Fibroblast of skin of right quadriceps (primary cell): Measurements from ENCODE around the gene MDGA2.

Experiments
- DNase-seq: peaks from one replicate; pipeline ENCODE4 v3.0.0-alpha.2; 2013

MDGA2 gene

DNA sequence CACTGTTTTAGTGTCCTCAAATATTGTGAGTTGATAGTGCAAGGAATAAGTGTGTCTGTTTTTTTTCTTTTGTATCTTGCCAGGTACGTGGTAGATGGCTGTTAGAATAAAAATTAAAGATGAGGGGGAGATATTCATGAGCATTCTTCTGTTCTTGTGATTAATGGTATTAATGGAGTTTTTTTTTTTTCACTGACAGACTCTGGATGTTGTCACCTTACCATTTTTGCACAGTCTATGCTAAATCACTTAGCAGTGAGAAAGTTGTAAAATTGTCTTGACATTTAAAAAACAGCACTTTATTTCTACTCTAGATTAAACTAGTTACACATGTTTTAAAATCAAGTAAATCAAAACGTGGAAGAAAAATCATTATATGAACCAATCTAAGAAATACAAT lies 204.3 kb downstream of the MDGA2 start:
- no peak for DNase-seq

GRCh38 chr14:47466916-47467315 lies 208.5 kb downstream of the MDGA2 start:
- DNase-seq = no peak

- no peak for DNase-seq
Measured at GRCh38 chr14:47454025-47454424, 221.4 kb downstream of the MDGA2 start.

- no peak for DNase-seq
Measured at GRCh38 chr14:47447076-47447475, 228.3 kb downstream of the MDGA2 start.

GRCh38 chr14:47442211-47442610 lies 233.2 kb downstream of the MDGA2 start:
- peak; percentile 34 for DNase-seq

- DNase-seq = no peak
Measured at GRCh38 chr14:47439953-47440352, 235.5 kb downstream of the MDGA2 start.

- peak; percentile 84 for DNase-seq
Measured at GRCh38 chr14:47438650-47439140, 236.7 kb downstream of the MDGA2 start.

- no peak for DNase-seq
Measured at GRCh38 chr14:47435331-47435965, 240.0 kb downstream of the MDGA2 start.

DNA sequence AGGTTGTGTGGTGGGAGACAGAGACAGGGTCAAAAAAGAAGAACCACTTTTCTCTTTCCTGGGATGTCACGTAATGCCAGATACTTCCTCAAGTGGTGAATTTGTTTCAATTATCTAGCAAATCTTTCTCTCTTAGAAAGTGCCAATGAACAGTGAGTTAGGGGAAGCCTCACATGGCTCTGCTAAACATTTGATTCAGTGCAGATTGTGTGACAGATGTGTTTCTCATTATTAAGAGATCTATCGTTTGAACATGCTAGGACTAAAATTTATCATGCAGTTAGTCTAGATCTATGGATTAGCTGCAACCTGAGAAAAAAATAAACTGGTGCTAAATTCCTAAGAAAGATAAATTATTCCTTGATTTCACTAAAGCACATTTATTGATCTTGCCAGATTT lies 247.8 kb downstream of the MDGA2 start:
- DNase-seq = no peak

DNA sequence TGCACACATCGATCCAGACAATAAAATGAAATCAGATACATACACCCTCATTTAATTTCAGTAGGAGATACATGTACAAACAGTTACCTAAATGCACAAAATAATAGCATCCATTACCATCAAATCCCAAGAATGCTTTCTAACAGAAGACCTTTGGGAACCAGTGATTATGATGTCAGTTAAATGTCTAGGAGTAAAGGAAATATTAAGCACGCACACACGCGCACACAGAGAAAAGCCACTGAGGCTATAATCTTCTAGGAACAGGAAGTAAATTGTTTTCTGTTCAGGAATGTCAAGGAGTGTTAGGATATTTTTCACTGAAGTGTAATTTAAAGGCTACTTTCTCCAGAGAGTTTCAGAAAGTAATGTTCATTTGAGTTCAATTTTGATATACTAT lies 250.1 kb downstream of the MDGA2 start:
- DNase-seq = no peak

GRCh38 chr14:47422191-47422590 lies 253.2 kb downstream of the MDGA2 start:
- DNase-seq = no peak

DNA sequence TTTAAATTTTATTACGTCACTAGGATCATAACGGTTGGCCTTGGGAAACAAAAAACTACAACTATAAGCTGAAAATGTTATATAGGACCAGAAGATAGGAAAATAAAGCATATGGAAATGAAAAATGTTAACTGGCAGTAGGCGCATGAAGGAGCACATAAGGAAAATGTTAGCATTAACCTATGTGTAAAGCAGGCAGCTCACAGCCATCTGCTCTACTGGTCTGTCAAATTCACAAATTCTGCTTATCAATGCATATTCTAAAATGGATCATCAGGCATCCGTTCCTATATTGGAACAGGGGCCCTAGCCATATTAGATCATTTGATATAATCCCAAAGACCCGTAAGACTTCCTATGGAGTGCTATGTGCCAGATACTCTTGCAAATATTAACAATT lies 263.9 kb downstream of the MDGA2 start:
- no peak for DNase-seq

DNA sequence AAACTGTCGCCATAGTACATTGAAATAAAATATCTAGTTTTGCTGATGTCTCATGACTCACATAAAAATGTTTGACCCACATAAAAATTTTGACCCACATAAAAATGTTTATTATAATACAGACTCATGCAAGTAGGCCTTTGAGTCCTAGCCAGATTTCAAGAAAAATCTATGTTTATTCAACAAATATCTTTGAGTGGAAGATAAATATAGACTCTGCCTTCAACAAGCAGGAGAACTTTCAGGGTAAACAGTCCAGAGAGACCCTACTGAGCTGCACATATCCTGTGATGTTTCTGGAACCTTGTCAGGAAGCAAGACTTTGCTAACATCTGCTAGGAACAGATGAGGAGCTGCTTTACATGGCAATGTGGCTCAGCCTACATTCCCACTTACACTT lies 283.1 kb downstream of the MDGA2 start:
- peak; percentile 19 for DNase-seq

DNA sequence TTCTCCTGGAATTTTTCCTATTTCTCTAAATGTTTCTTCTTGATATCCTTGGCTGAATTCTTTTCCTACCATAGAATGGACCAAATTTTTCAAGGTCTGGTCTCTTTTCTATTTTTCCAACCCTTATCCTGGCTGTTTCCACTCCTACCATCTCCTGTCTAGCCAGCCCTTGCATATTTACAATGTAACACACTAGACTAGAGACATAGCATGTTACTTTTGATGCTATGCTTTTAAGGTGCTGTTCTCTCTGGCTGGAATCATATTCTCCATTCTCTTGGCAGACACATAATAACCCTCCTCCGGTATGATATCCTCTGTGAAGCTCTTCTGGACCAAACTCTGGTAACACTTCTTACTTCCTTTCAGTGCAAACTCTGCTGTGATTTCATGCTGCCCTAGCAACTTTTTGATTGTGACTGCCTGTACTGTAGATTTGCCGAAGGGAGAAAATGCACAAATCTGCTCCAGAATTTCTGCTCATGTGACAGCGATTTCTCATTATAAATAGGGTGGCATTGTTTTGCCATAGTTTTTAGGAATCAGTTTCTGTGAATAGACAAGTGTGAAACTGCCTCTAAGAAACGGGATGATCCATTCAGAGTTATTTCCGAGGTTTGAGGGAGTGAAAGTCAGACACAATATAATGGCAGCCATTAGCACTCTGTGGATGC lies 284.4 kb downstream of the MDGA2 start:
- no peak for DNase-seq

- DNase-seq = no peak
Measured at GRCh38 chr14:47389535-47389934, 285.9 kb downstream of the MDGA2 start.

GRCh38 chr14:47366006-47366405 lies 309.4 kb downstream of the MDGA2 start:
- DNase-seq = no peak

DNA sequence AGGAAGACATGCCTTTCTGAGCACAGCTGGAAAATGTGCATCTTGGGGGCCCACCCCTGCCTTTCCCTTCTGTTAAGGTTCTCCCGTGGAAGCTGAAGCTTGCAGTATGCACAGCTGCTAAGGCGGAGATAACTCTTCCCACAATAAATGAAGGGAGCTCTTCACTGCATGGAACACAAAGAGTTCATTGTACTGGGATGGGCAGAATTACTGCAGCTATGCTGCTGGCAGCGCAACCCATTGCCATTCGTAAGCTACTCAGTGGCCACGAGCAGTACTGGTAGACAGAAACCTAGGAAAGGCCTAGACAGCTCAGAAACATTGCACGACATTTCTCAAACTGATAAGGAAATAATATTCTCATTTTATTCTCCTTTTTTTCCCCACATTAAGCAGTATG lies 310.2 kb downstream of the MDGA2 start:
- no peak for DNase-seq

- DNase-seq = no peak
Measured at GRCh38 chr14:47353186-47353585, 322.2 kb downstream of the MDGA2 start.

DNA sequence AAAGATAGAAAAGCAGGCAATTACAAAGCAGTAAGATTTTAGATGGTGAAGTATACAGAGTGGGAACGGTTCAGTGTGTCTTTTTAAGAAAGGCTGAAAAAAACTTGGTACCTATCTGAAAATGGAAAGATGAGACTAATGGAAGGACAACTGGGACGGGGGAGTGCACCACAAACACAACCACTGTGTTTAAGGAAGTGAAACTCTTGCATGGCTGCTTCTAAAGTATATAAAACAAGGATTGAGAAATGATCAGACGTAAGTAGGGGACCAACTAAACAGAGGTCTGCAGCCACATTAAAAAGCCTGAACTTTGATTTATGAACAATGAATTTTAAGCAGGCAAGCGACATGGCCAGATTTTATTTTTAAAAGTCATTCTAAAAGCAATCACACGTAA lies 328.6 kb downstream of the MDGA2 start:
- DNase-seq = no peak

DNA sequence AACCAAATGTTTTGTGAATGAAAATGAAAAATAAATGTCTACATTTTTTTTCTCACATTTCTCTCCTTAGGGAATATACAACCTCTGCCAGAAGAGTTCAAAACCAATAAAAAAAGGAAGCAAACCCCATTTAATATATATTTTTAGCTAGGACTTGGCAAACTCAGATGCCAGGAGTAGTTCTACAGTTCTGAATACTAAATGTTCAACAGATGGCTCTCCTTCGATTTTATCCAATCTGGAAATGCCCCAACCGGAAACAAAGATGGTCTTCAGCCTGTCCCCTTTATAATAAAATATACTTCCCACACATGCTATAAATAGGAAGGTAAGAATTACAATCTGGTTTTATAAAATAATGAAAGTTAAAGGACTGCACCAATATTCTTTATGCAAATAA lies 330.4 kb downstream of the MDGA2 start:
- DNase-seq = no peak

GRCh38 chr14:47332939-47333338 lies 342.5 kb downstream of the MDGA2 start:
- no peak for DNase-seq

- DNase-seq = no peak
Measured at GRCh38 chr14:47332106-47332505, 343.3 kb downstream of the MDGA2 start.

DNA sequence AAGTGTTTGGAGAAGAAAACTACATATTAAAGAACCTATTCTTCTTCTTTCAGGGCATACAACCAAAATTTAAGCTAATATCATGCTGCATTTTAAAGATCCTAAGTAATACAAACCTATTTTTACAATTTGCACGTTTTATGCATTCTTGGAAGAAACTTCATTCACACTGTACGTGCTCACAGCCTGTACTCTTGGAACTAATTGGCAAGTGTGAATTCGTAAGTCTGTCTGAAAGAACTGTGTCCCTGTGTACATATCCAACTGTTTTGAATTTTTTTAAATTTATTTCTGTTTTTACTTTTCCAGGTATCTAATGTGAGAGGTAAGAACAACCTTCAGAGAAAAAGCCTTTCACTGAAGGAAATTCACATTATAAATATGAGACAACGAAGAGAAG lies 347.0 kb downstream of the MDGA2 start:
- DNase-seq = no peak

GRCh38 chr14:47327336-47327735 lies 348.1 kb downstream of the MDGA2 start:
- DNase-seq = no peak

DNA sequence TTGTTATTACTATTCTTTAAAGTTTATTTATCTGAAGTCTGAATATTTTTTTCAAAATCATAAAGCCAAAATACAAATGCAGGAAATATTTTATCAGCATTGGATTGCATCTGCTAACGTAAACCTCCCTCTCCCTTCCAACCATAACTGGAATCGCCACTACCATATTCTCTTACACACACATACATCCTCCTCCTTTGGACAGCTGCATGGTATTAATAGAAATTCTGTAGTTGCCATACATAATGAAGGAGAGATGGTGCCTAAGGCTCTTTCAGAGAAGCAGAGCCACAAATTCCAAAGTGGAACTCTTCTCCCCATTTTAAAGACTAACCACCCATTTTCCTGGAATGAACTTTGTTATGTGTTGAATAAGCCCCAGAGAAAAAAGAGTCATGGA lies 352.7 kb downstream of the MDGA2 start:
- no peak for DNase-seq
